SK-N-SH treated with all-trans-retinoic acid at 6 μM for 48 hours (cell line): ENCODE data around the gene RSRP1.

Experiments
- ARNTL ChIP-seq: fragments of 450-650 bp; formaldehyde crosslinking; IDR thresholded peaks from 2 replicates; pipeline ENCODE4 v1.5.0; 2020; ENCODE audit warnings: low read depth, mild to moderate bottlenecking, moderate library complexity, borderline replicate concordance
- BACH2 ChIP-seq: fragments of 250-450 bp; sonication (Bioruptor Pico); IDR thresholded peaks from 2 replicates; pipeline ENCODE4 v1.9.0; 2021; ENCODE audit warnings: mild to moderate bottlenecking, borderline replicate concordance
- CSRNP3 ChIP-seq: fragments of 250-450 bp; sonication (Bioruptor Pico); IDR thresholded peaks from 2 replicates; pipeline ENCODE4 v1.5.1; 2021; ENCODE audit warnings: mild to moderate bottlenecking, moderate library complexity
- ISL1 ChIP-seq: fragments of 250-450 bp; sonication (Bioruptor Pico); IDR thresholded peaks from 2 replicates; pipeline ENCODE4 v2.1.2; 2022; ENCODE audit warnings: mild to moderate bottlenecking, moderate library complexity
- PATZ1 ChIP-seq: fragments of 250-450 bp; sonication (Bioruptor Pico); IDR thresholded peaks from 2 replicates; pipeline ENCODE4 v1.8.0; 2020; ENCODE audit warnings: mild to moderate bottlenecking, moderate library complexity, borderline replicate concordance
- POU6F1 ChIP-seq: fragments of 250-450 bp; sonication (Bioruptor Pico); IDR thresholded peaks from 2 replicates; pipeline ENCODE4 v1.8.0; 2021; ENCODE audit warnings: low read depth, mild to moderate bottlenecking, moderate library complexity, borderline replicate concordance
- RARB ChIP-seq: fragments of 250-450 bp; sonication (Bioruptor Pico); IDR thresholded peaks from 2 replicates; pipeline ENCODE4 v1.8.0; 2021; ENCODE audit warnings: mild to moderate bottlenecking, moderate library complexity
- ZC3H10 ChIP-seq: fragments of 250-450 bp; sonication (Bioruptor Pico); IDR thresholded peaks from 2 replicates; pipeline ENCODE4 v1.5.1; 2021; ENCODE audit warnings: mild to moderate bottlenecking, moderate library complexity
- ZNF70 ChIP-seq: fragments of 450-650 bp; formaldehyde crosslinking; IDR thresholded peaks from 2 replicates; pipeline ENCODE4 v1.5.0; 2020; ENCODE audit warnings: mild to moderate bottlenecking, moderate library complexity
- TF ChIP-seq, protein P1 (sequence below): fragments of 250-450 bp; sonication (Bioruptor Pico); IDR thresholded peaks from 2 replicates; pipeline ENCODE4 v1.5.1; 2020; ENCODE audit warnings: low read depth, mild to moderate bottlenecking, moderate library complexity

- TF ChIP-seq PATZ1 (no peak), ARNTL (no peak), ZC3H10 (CRISPR knock-in tag) (no peak), BACH2 (CRISPR knock-in tag) (no peak), ISL1 (CRISPR knock-in tag) (no peak), POU6F1 (CRISPR knock-in tag) (no peak), CSRNP3 (no peak), ZNF70 (CRISPR knock-in tag) (no peak), RARB (CRISPR knock-in tag) (no peak)
- TF ChIP-seq, protein P1, sequence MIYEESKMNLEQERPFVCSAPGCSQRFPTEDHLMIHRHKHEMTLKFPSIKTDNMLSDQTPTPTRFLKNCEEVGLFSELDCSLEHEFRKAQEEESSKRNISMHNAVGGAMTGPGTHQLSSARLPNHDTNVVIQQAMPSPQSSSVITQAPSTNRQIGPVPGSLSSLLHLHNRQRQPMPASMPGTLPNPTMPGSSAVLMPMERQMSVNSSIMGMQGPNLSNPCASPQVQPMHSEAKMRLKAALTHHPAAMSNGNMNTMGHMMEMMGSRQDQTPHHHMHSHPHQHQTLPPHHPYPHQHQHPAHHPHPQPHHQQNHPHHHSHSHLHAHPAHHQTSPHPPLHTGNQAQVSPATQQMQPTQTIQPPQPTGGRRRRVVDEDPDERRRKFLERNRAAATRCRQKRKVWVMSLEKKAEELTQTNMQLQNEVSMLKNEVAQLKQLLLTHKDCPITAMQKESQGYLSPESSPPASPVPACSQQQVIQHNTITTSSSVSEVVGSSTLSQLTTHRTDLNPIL, result no peak
Observed at GRCh38 chr1:25205786-25206185, 41.5 kb downstream of the RSRP1 start.
